ENCODE measurements around the gene RFTN1. TPM values are rescaled to one million over a fixed set of nuclear protein-coding genes. Genes with fewer than 3 reads are reported as not detected.

Gene RFTN1
- polyA plus RNA-seq, 3 donors = 17.4 to 28.0 (median 27.2) TPM

DNA sequence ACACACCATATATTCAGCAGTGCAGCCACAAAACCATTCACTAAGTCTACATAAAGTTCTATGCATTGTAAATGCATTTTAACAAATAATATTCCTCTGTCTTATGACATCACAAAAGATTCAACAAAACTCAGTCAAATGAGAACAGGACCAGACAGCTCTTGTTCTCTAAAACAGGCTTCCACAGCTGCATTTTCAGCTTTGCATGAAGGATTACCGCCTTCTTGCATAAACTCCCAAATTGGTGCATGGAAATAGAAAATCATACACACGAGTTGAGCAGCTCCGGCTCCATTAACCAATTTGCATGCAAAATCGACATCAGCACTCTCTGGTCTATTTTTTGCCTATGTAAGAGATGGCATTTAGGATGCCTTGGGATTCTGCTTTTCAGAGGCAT lies 66.4 kb downstream of the RFTN1 start:
- no peak overlapping the region for H3K4me3 Mint-ChIP-seq
- H3K36me3 Mint-ChIP-seq = peaks cover 13 to 21% of the 10 kb centered on the region in 2 donors
- H3K9ac ChIP-seq (ENCODE audit: insufficient read depth, low read length, poor library complexity, severe bottlenecking) = no peak overlapping the region
- no peak overlapping the region for H3K27ac Mint-ChIP-seq
- no peak overlapping the region for H3K27ac ChIP-seq (ENCODE audit: low read depth in 1 of 2, low read length in 2 of 2)
- H3K9me3 Mint-ChIP-seq = no peaks in the 10 kb centered on the region
- H3K4me1 ChIP-seq (ENCODE audit: control insufficient read depth in 1 of 2, insufficient read depth in 2 of 2, low read length in 2 of 2) = no peaks in the 10 kb centered on the region
- no peak overlapping the region for H3K4me2 ChIP-seq (replicated peaks; ENCODE audit: extremely low read depth, low read length, poor library complexity, severe bottlenecking)
- peaks cover 3 to 8% of the 10 kb centered on the region in 2 donors for H3K36me3 ChIP-seq (replicated peaks in 1 of 2; ENCODE audit: control insufficient read depth in 1 of 2, insufficient read depth in 2 of 2, low read length in 2 of 2)
- peaks cover 11% of the 10 kb centered on the region for H4K20me1 ChIP-seq (ENCODE audit: insufficient read depth, low read length)
- intact Hi-C loops (cut with micrococcal nuclease) = no loop called here
- TF ChIP-seq, protein P1, sequence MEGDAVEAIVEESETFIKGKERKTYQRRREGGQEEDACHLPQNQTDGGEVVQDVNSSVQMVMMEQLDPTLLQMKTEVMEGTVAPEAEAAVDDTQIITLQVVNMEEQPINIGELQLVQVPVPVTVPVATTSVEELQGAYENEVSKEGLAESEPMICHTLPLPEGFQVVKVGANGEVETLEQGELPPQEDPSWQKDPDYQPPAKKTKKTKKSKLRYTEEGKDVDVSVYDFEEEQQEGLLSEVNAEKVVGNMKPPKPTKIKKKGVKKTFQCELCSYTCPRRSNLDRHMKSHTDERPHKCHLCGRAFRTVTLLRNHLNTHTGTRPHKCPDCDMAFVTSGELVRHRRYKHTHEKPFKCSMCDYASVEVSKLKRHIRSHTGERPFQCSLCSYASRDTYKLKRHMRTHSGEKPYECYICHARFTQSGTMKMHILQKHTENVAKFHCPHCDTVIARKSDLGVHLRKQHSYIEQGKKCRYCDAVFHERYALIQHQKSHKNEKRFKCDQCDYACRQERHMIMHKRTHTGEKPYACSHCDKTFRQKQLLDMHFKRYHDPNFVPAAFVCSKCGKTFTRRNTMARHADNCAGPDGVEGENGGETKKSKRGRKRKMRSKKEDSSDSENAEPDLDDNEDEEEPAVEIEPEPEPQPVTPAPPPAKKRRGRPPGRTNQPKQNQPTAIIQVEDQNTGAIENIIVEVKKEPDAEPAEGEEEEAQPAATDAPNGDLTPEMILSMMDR (IDR thresholded peaks at IDR 0.05) = no peak
- H3K9me3 ChIP-seq (replicated peaks in 1 of 2; ENCODE audit: control insufficient read depth in 1 of 2, insufficient read depth in 1 of 2, low read length in 2 of 2) = no peaks in the 10 kb centered on the region
- peaks cover 8% of the 10 kb centered on the region for H3K4me1 Mint-ChIP-seq
- no peak for DNase-seq
- H3K79me2 ChIP-seq (ENCODE audit: insufficient read depth, low read length) = no peaks in the 10 kb centered on the region
- no CpG with 5 or more reads among the region's 4 CpGs for WGBS (ENCODE audit: insufficient coverage)
- no peak overlapping the region for H3K4me3 ChIP-seq (replicated peaks in 1 of 3; ENCODE audit: low read depth in 2 of 3, low read length in 3 of 3)
- no peaks in the 10 kb centered on the region for H3K27me3 Mint-ChIP-seq (ENCODE audit: low read depth in 3 of 3)
- H3K27me3 ChIP-seq (ENCODE audit: control insufficient read depth in 2 of 2, insufficient read depth in 2 of 2, low read length in 2 of 2) = no peaks in the 10 kb centered on the region
- H2AFZ ChIP-seq (ENCODE audit: insufficient read depth, low read depth, low read length, poor library complexity, severe bottlenecking) = no peak overlapping the region

GRCh38 chr3:16444344-16444743 lies 69.2 kb downstream of the RFTN1 start:
- H3K4me3 ChIP-seq (replicated peaks in 1 of 3; ENCODE audit: low read depth in 2 of 3, low read length in 3 of 3) = no peak overlapping the region

More at GRCh38 chr3:16444344-16444743, 69.2 kb downstream of the RFTN1 start:
- no peak overlapping the region for H2AFZ ChIP-seq (ENCODE audit: insufficient read depth, low read depth, low read length, poor library complexity, severe bottlenecking)
- Mint-ChIP-seq H3K4me3 (no peak overlapping the region), H3K9me3 (no peaks in the 10 kb centered on the region), H3K36me3 (peaks cover 6 to 18% of the 10 kb centered on the region in 2 donors), H3K27ac (no peak overlapping the region), H3K4me1 (peaks cover 17% of the 10 kb centered on the region), H3K27me3 (ENCODE audit: low read depth in 3 of 3) (no peaks in the 10 kb centered on the region)
- H3K4me1 ChIP-seq (ENCODE audit: control insufficient read depth in 1 of 2, insufficient read depth in 2 of 2, low read length in 2 of 2) = no peaks in the 10 kb centered on the region
- TF ChIP-seq, protein P1 (IDR thresholded peaks at IDR 0.05) = no peak
- H3K36me3 ChIP-seq (replicated peaks in 1 of 2; ENCODE audit: control insufficient read depth in 1 of 2, insufficient read depth in 2 of 2, low read length in 2 of 2) = no peaks in the 10 kb centered on the region
- no peak overlapping the region for H3K4me2 ChIP-seq (replicated peaks; ENCODE audit: extremely low read depth, low read length, poor library complexity, severe bottlenecking)
- intact Hi-C loops (cut with micrococcal nuclease) = no loop called here
- no peaks in the 10 kb centered on the region for H3K79me2 ChIP-seq (ENCODE audit: insufficient read depth, low read length)
- no peak for DNase-seq
- no CpG with 5 or more reads among the region's 6 CpGs for WGBS (ENCODE audit: insufficient coverage)
- H3K9me3 ChIP-seq (replicated peaks in 1 of 2; ENCODE audit: control insufficient read depth in 1 of 2, insufficient read depth in 1 of 2, low read length in 2 of 2) = no peaks in the 10 kb centered on the region
- H3K27me3 ChIP-seq (ENCODE audit: control insufficient read depth in 2 of 2, insufficient read depth in 2 of 2, low read length in 2 of 2) = no peaks in the 10 kb centered on the region
- no peak overlapping the region for H3K27ac ChIP-seq (ENCODE audit: low read depth in 1 of 2, low read length in 2 of 2)
- H3K9ac ChIP-seq (ENCODE audit: insufficient read depth, low read length, poor library complexity, severe bottlenecking) = no peak overlapping the region
- H4K20me1 ChIP-seq (ENCODE audit: insufficient read depth, low read length) = peaks cover 11% of the 10 kb centered on the region
